GM06990 (cell line): ENCODE results near the gene LRRN2.

Source experiments
- DNase-seq: peaks from one replicate; pipeline ENCODE4 v3.0.0-alpha.2; 2011; ENCODE audit not compliant: insufficient read length; ENCODE audit errors: extremely low read depth
- H3K27me3 ChIP-seq: replicated peaks from 2 replicates; pipeline ENCODE4 v1.6.0; 2011; ENCODE audit warnings: low read length; ENCODE audit not compliant: control insufficient read depth, insufficient read depth
- H3K36me3 ChIP-seq: 2 replicates; pipeline ENCODE4 v1.5.1; 2011; ENCODE audit warnings: low read length; ENCODE audit not compliant: control insufficient read depth, insufficient read depth
- H3K4me3 ChIP-seq: replicated peaks from 2 replicates; pipeline ENCODE4 v1.5.1; 2011; ENCODE audit warnings: low read depth, mild to moderate bottlenecking, control low read depth, low read length
- TF ChIP-seq, protein P1 (sequence below): IDR thresholded peaks from 2 replicates; pipeline ENCODE4 v1.5.1; 2011; ENCODE audit warnings: low read length, control low read depth, mild to moderate bottlenecking, inconsistent platforms; ENCODE audit not compliant: insufficient read depth, poor library complexity, severe bottlenecking

Gene LRRN2

DNA sequence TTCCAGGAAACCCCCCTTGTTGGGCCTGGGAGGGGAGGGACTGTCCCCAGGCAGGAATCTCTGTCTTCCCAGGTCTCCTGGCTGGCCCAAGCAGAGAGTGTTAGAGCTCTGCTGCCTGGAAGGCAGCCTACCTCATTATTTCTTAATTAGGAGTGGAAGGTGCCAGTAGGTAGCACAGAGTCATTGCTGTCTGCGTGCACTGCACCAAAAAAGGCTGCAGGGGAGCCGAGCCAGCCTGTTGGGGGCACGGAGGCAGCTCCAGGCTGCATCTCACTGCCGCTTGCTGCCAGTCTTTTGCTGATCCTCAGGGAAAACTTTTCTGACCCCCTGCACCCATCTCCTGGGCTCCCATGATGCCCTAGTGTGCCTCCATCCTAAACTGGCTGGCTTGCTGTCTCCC, 58.1 kb downstream of the LRRN2 start:
- no peak for DNase-seq
- H3K4me3 ChIP-seq: no peak overlapping the region
- H3K27me3 ChIP-seq: no peaks in the 10 kb centered on the region; the same call in 1 of the 2 replicates
- H3K36me3 ChIP-seq: no peaks in the 10 kb centered on the region
- TF ChIP-seq, protein P1, sequence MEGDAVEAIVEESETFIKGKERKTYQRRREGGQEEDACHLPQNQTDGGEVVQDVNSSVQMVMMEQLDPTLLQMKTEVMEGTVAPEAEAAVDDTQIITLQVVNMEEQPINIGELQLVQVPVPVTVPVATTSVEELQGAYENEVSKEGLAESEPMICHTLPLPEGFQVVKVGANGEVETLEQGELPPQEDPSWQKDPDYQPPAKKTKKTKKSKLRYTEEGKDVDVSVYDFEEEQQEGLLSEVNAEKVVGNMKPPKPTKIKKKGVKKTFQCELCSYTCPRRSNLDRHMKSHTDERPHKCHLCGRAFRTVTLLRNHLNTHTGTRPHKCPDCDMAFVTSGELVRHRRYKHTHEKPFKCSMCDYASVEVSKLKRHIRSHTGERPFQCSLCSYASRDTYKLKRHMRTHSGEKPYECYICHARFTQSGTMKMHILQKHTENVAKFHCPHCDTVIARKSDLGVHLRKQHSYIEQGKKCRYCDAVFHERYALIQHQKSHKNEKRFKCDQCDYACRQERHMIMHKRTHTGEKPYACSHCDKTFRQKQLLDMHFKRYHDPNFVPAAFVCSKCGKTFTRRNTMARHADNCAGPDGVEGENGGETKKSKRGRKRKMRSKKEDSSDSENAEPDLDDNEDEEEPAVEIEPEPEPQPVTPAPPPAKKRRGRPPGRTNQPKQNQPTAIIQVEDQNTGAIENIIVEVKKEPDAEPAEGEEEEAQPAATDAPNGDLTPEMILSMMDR: no peak

DNA sequence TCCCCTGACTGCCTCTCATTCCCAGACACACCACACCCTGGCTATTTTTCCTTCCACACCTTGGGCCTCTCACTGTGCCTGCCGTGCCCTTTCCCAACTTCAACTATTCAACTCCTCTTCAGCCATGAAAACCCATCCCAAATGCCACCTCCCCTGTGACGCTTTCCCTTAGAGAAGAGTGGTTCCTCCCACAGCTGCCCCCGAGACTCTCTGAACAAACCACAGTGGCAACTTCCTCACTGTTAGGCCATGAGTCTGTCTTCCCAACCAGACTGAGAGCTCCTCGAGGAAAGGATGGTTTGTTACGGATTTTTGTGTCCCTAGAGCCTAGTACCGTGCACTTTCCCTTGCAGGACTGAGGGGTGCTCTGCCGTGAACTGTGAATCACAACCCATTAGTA, 59.2 kb downstream of the LRRN2 start:
- TF ChIP-seq, protein P1: no peak
- H3K27me3 ChIP-seq: no peaks in the 10 kb centered on the region; the same call in 1 of the 2 replicates
- H3K4me3 ChIP-seq: no peak overlapping the region
- no peaks in the 10 kb centered on the region for H3K36me3 ChIP-seq
- DNase-seq: no peak

DNA sequence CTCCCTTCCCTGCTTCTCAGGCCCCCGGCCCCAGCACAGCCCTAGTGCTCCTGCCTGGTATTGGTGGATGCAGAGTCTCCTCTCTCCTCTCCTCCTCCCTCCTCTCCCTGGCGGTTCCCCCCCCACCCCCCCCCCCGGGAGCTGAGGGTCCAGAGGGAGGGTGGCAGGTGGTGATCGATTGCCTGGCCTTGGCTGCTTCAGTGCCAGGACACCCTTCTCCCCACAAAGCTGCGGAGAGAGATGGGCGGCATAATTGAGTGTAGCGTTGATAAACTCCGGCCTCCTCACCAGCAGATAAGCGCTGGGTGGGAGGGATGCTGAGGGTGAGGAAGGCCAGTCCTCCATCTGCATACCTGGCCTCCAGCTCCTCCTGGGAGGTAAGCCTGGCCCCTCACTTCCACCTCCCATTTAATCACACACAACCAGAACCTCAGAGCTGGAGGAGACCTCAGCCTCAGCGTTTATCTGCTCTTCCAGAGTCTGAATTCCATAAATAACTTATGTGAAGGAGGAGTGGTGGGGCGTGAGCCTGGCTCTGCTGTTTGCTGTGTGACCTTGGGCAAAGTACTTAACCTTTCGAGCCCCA, 60.8 kb downstream of the LRRN2 start:
- Histone ChIP-seq H3K4me3 (no peak overlapping the region), H3K27me3 (peaks cover 3% of the 10 kb centered on the region), H3K36me3 (no peaks in the 10 kb centered on the region)
- no peak for DNase-seq
- TF ChIP-seq, protein P1: no peak

DNA sequence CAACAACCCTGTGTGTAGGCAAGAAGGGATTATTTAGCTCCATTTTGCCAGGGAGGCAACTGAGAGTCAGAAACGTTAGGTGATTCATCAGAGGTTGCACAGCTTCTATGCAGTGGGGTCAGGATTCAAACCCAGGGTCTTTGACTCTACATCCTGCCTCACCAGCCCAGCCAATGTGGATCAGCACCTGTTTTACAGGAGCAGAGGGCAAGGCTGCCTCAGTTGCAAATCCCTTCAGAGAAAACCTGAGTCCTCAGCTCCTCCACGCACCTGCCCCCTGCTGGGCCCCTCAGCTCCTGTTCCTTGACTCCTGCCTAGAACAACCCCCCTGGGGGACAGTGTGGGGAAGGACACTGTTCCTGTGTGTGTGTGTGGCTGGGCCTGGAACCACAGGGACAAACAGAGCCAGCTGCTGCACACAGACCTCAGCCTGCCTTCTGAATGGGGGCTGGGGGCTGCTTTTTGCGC, 61.6 kb downstream of the LRRN2 start:
- H3K27me3 ChIP-seq: peaks cover 3% of the 10 kb centered on the region
- H3K4me3 ChIP-seq: no peak overlapping the region
- TF ChIP-seq, protein P1: no peak
- no peak for DNase-seq
- no peaks in the 10 kb centered on the region for H3K36me3 ChIP-seq

DNA sequence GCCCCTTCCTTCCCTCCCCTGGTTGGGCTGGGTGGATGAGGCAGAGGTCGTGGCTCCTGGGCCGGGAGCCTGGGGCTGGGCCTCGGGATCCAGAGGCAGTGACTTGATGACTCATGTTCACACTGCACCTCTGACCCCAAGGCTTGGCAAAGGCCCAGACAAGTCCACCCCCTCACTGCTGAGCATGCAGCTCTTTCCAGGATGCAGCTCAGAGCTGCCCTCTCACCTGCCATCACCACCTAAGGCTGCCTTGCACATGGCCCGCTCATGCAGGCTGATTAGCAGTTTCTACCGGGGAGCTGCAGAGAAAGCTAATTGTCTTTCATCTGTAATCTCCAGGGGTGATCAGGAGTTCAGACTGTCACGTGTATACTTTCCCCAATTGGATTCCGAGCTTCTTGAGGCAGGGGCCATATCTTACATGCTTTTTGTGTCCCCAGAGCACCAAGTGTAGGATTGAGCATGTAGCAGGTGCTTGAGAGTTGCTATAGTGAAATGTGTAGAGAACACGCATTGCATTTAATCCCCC, 62.1 kb downstream of the LRRN2 start:
- H3K36me3 ChIP-seq: no peaks in the 10 kb centered on the region
- TF ChIP-seq, protein P1: no peak
- DNase-seq: no peak
- no peak overlapping the region for H3K4me3 ChIP-seq
- H3K27me3 ChIP-seq: peaks cover 3% of the 10 kb centered on the region
